HL-60 (cell line): ENCODE measurements around the gene ACCS.

Source experiments
- DNase-seq, 2 experiments: peaks; one replicate each; pipeline ENCODE4 v3.0.0-alpha.2; 2010 to 2020; ENCODE audit warnings: low read depth in 1 of 2, low spot score in 1 of 2
- H3K27ac ChIP-seq: fragments of 250-450 bp; sonication (Bioruptor Pico); replicated peaks from 2 replicates; pipeline ENCODE4 v1.5.1; 2020; ENCODE audit warnings: mild to moderate bottlenecking, moderate library complexity
- H3K27me3 ChIP-seq: fragments of 250-450 bp; sonication (Bioruptor Pico); 2 replicates; pipeline ENCODE4 v1.5.1; 2021; ENCODE audit warnings: mild to moderate bottlenecking, moderate library complexity; ENCODE audit not compliant: insufficient read depth, poor library complexity, severe bottlenecking
- H3K4me3 ChIP-seq: replicated peaks from 2 replicates; pipeline ENCODE4 v1.5.1; 2011; ENCODE audit warnings: mild to moderate bottlenecking, control low read depth, low read length; ENCODE audit not compliant: insufficient read depth
- CTCF ChIP-seq: IDR thresholded peaks from one replicate; pipeline ENCODE4 v1.5.1; 2011; ENCODE audit warnings: low read length, control low read depth, inconsistent platforms; ENCODE audit not compliant: insufficient read depth
- GABPA ChIP-seq: IDR thresholded peaks from 2 replicates; pipeline ENCODE4 v1.6.1; 2012; ENCODE audit warnings: low read depth
- POLR2AphosphoS5 ChIP-seq: IDR thresholded peaks from 2 replicates; pipeline ENCODE4 v1.6.1; 2012; ENCODE audit warnings: low read depth
- REST ChIP-seq: IDR thresholded peaks from 2 replicates; pipeline ENCODE4 v1.6.1; 2012; ENCODE audit warnings: low read depth; ENCODE audit not compliant: insufficient replicate concordance
- SPI1 ChIP-seq: IDR thresholded peaks from 2 replicates; pipeline ENCODE4 v1.6.1; 2012; ENCODE audit warnings: low read depth, mild to moderate bottlenecking, borderline replicate concordance

Gene ACCS

GRCh38 chr11:44031549-44031948, 34.5 kb upstream of the ACCS start:
- no peak for DNase-seq
- H3K4me3 ChIP-seq = no peak overlapping the region
- H3K27me3 ChIP-seq = no peaks in the 10 kb centered on the region
- H3K27ac ChIP-seq = no peak overlapping the region
- TF ChIP-seq SPI1 = no peak
- no peak for TF ChIP-seq POLR2AphosphoS5
- TF ChIP-seq CTCF = no peak
- no peak for TF ChIP-seq REST
- TF ChIP-seq GABPA = no peak

GRCh38 chr11:44032299-44033085, 33.6 kb upstream of the ACCS start:
- no peak for DNase-seq
- H3K4me3 ChIP-seq = no peak overlapping the region
- H3K27ac ChIP-seq = no peak overlapping the region
- TF ChIP-seq POLR2AphosphoS5 (no peak), REST (no peak), GABPA (no peak), CTCF (no peak), SPI1 (no peak)
- no peaks in the 10 kb centered on the region for H3K27me3 ChIP-seq

GRCh38 chr11:44033411-44033850, 32.6 kb upstream of the ACCS start:
- no peak for TF ChIP-seq GABPA
- TF ChIP-seq CTCF = no peak
- no peak for TF ChIP-seq SPI1
- no peak for TF ChIP-seq POLR2AphosphoS5
- TF ChIP-seq REST = no peak
- no peaks in the 10 kb centered on the region for H3K27me3 ChIP-seq
- H3K4me3 ChIP-seq = no peak overlapping the region
- DNase-seq = no peak
- H3K27ac ChIP-seq = no peak overlapping the region
